Smooth muscle cell (in vitro differentiated cells): ENCODE results near the gene ARHGEF12. TPM values are rescaled to one million over a fixed set of nuclear protein-coding genes. Genes with fewer than 3 reads are reported as not detected.

Source experiments
- DNase-seq: peaks from one replicate; lab custom pipeline; 2025; ENCODE audit not compliant: unreplicated experiment; lab: John Stamatoyannopoulos, UW
- H2AFZ ChIP-seq: fragments of 200-600 bp; sonication (generic); 2 replicates; pipeline ENCODE4 v1.6.0; 2016; ENCODE audit warnings: antibody characterized with exemption, low read depth, mild to moderate bottlenecking
- H3F3A ChIP-seq: fragments of 200-600 bp; sonication (generic); 2 replicates; pipeline ENCODE4 v1.6.0; 2017; ENCODE audit warnings: antibody characterized with exemption, low read depth
- H3K27ac ChIP-seq: fragments of 200-600 bp; sonication (generic); 2 replicates; pipeline ENCODE4 v1.5.1; 2016; ENCODE audit warnings: low read depth, mild to moderate bottlenecking
- H3K27me3 ChIP-seq: fragments of 200-600 bp; sonication (generic); 2 replicates; pipeline ENCODE4 v1.6.1; 2016; ENCODE audit warnings: low read depth, mild to moderate bottlenecking
- H3K36me3 ChIP-seq: fragments of 200-600 bp; sonication (generic); 2 replicates; pipeline ENCODE4 v1.5.1; 2016; ENCODE audit warnings: low read depth
- H3K4me1 ChIP-seq: fragments of 200-600 bp; sonication (generic); 2 replicates; pipeline ENCODE4 v1.5.1; 2016; ENCODE audit warnings: low read depth
- H3K4me2 ChIP-seq: fragments of 200-600 bp; sonication (generic); 2 replicates; pipeline ENCODE4 v1.6.0; 2016; ENCODE audit warnings: mild to moderate bottlenecking
- H3K4me3 ChIP-seq: fragments of 200-600 bp; sonication (generic); 2 replicates; pipeline ENCODE4 v1.5.1; 2016; ENCODE audit warnings: mild to moderate bottlenecking
- H3K79me2 ChIP-seq: fragments of 200-600 bp; sonication (generic); 2 replicates; pipeline ENCODE4 v1.6.0; 2016; ENCODE audit warnings: low read depth, mild to moderate bottlenecking
- H3K9ac ChIP-seq: fragments of 200-600 bp; sonication (generic); 2 replicates; pipeline ENCODE4 v1.6.0; 2016; ENCODE audit warnings: low read depth
- H3K9me3 ChIP-seq: fragments of 200-600 bp; sonication (generic); replicated peaks from 2 replicates; pipeline ENCODE4 v1.5.1; 2016; ENCODE audit warnings: low read depth
- H4K20me1 ChIP-seq: fragments of 200-600 bp; sonication (generic); 2 replicates; pipeline ENCODE4 v1.6.0; 2016; ENCODE audit warnings: low read depth
- CTCF ChIP-seq: fragments of 200-600 bp; sonication (generic); IDR thresholded peaks from 2 replicates; pipeline ENCODE4 v1.5.1; 2017; ENCODE audit warnings: borderline replicate concordance, mild to moderate bottlenecking, antibody characterized with exemption; ENCODE audit not compliant: insufficient read depth, poor library complexity, severe bottlenecking
- WGBS: methylation state at CpG from one replicate; pipeline ENCODE4 v1.1.7; 2016; ENCODE audit warnings: low lambda C conversion rate; 5-methylcytosine and 5-hydroxymethylcytosine counted together
- polyA plus RNA-seq: library from polyadenylated mRNA; unstranded; fragments of >200 nt; fragmentation: Nextera tagmentation; extraction: Ambion mirVana; gene quantifications from 2 replicates; pipeline ENCODE4 v1.2.1, GENCODE V29; 2016
- total RNA-seq: library from RNA; depleted of rRNA; stranded (reverse); fragments of >200 nt; gene quantifications from 2 replicates; pipeline ENCODE4 v1.2.3, GENCODE V29; 2014

The ARHGEF12 gene
- total and polyA plus RNA-seq, 2 experiments from 2014 or later: 24.6 to 89.4 TPM

GRCh38 chr11:120410622-120411380 lies 74.6 kb downstream of the ARHGEF12 start:
- Histone ChIP-seq H3K27ac (peak overlapping the region; percentile 67), H3F3A (peaks cover 26% of the 10 kb centered on the region), H3K9me3 (no peaks in the 10 kb centered on the region), H3K4me1 (peaks cover 61% of the 10 kb centered on the region), H3K27me3 (no peaks in the 10 kb centered on the region), H3K4me3 (no peak overlapping the region), H3K9ac (no peak overlapping the region), H3K36me3 (no peaks in the 10 kb centered on the region), H3K79me2 (peaks cover 67% of the 10 kb centered on the region), H4K20me1 (no peaks in the 10 kb centered on the region), H3K4me2 (peak overlapping the region; percentile 56), H2AFZ (no peak overlapping the region)
- no peak for DNase-seq
- WGBS: 75% methylated on average over 8 of the region's 8 CpGs
- no peak for TF ChIP-seq CTCF

GRCh38 chr11:120413480-120413879 lies 77.3 kb downstream of the ARHGEF12 start:
- no peak overlapping the region for H2AFZ ChIP-seq
- peak overlapping the region; percentile 10 for H3K4me3 ChIP-seq
- no peak for TF ChIP-seq CTCF
- H3K9ac ChIP-seq: peak overlapping the region; percentile 24
- no peaks in the 10 kb centered on the region for H3K9me3 ChIP-seq
- peak overlapping the region; percentile 76 for H3K4me2 ChIP-seq
- H3K79me2 ChIP-seq: peaks cover 67% of the 10 kb centered on the region
- no peaks in the 10 kb centered on the region for H3K36me3 ChIP-seq
- no peak for DNase-seq
- peaks cover 49% of the 10 kb centered on the region for H3K4me1 ChIP-seq
- no peaks in the 10 kb centered on the region for H4K20me1 ChIP-seq
- no peaks in the 10 kb centered on the region for H3K27me3 ChIP-seq
- H3F3A ChIP-seq: peaks cover 26% of the 10 kb centered on the region
- peak overlapping the region; percentile 93 for H3K27ac ChIP-seq

- 95% methylated on average over 4 of the region's 4 CpGs for WGBS
- H3K36me3 ChIP-seq: peaks cover 11% of the 10 kb centered on the region
- no peak for TF ChIP-seq CTCF
Observed at GRCh38 chr11:120420572-120420971, 84.4 kb downstream of the ARHGEF12 start.

More at GRCh38 chr11:120420572-120420971, 84.4 kb downstream of the ARHGEF12 start:
- DNase-seq: no peak
- Histone ChIP-seq H3K27ac (no peak overlapping the region), H3K4me1 (no peaks in the 10 kb centered on the region), H3K9ac (no peak overlapping the region), H3K79me2 (peaks cover 88% of the 10 kb centered on the region), H3K4me3 (no peak overlapping the region), H4K20me1 (peaks cover 3% of the 10 kb centered on the region), H3K27me3 (no peaks in the 10 kb centered on the region), H3K9me3 (no peaks in the 10 kb centered on the region), H3F3A (no peaks in the 10 kb centered on the region), H2AFZ (no peak overlapping the region), H3K4me2 (no peak overlapping the region)
